ENCODE data around the gene COPA.
"Not testable (repeated sequence)": the region's sequence is repeated elsewhere in the genome, so short reads cannot be mapped to it uniquely, and the experiment has no call there.

The COPA gene

DNA sequence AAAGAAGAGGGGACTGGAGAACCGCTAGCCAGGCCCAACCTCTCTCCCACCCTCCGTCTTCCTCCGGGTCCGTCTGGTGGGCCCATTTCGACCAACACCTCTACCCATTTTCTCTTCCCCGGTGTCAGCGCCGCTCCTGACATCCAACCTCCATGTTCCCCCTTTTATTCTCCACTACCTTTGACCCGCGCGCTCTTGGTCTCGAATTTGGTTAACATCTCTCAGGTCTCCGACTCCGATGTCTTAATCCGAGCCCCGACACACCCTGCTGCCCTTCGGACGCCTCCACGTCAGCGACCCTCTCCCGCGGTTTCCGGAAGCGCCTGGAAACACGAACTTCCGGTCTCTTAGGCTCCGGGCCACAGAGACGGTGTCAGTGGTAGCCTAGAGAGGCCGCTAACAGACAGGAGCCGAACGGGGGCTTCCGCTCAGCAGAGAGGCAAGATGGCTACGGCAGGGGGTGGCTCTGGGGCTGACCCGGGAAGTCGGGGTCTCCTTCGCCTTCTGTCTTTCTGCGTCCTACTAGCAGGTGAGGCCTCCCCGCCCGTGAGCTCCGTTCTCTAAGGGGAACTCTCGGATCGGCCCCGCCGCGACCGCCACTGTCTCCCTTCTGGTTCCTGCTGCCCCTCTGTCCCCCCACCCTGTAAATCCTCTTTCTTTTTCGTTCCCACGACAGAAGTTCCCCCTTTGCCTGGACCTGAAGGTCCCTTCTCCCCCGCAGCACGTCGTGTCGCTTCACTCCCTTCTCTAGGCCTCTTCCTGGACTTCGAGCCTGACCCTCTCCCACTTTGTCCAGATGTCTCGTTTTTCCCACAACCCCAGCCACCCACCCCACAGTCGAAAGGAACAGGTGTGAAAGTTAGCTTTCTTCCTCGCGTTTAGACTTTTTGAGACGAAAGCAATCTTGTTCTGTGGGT is at the start of gene COPA, which contains the start of gene NCSTN:
Gene COPA (minus strand): TSS at position 298 of the 917 bp plus-strand sequence. CDS start 80 bp downstream, at position 218.
Gene NCSTN (plus strand): TSS at position 431 of the 917 bp plus-strand sequence. CDS start 14 bp downstream, at position 445.
- peak; percentile 90 for DNase-seq

DNA sequence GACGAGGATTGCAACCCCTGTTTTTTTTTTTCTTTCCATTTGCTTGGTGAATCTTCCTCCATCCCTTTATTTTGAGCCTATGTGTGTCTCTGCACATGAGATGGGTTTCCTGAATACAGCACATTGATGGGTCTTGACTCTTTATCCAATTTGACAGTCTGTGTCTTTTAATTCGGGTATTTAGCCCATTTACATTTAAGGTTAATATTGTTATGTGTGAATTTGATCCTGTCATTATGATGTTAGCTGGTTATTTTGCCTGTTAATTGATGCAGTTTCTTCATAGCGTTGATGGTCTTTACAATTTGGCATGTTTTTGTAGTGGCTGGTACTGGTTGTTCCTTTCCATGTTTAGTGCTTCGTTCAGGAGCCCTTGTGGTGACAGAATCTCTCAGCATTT is 45.4 kb upstream of the COPA start:
- not testable (repeated sequence) for DNase-seq

- not testable (repeated sequence) for DNase-seq
Measured at GRCh38 chr1:160384812-160385211, 41.8 kb upstream of the COPA start.

DNA sequence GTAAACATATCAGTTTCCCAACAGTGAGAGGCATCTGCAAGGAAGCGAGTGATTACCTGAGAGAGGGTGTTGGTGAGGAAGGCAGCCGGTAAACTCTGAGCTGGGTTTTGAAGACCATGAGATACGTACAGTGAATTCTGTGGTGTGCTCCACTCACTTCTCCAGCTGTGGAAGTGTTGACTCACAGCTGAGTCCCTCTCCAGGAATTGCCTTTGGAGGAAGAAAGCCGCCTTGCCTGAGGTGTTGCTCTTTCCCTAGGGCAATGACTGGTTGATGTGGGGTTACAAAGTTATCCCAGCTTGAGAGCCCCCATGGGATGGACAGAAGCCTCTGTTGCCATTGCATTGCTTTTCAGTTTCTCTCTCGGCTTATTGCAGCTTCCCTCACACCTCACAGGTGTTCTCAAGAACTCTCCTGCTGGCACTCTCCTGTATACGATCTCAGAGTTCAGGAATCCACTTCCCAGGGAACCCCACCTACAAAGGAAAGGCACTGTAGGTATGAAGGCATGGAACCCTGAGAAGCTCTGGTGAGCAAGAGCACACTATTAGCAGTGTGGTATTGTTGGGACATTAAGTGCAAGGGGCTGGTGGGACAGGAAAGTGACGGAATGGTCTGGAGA is 34.6 kb upstream of the COPA start:
- no peak for DNase-seq

DNA sequence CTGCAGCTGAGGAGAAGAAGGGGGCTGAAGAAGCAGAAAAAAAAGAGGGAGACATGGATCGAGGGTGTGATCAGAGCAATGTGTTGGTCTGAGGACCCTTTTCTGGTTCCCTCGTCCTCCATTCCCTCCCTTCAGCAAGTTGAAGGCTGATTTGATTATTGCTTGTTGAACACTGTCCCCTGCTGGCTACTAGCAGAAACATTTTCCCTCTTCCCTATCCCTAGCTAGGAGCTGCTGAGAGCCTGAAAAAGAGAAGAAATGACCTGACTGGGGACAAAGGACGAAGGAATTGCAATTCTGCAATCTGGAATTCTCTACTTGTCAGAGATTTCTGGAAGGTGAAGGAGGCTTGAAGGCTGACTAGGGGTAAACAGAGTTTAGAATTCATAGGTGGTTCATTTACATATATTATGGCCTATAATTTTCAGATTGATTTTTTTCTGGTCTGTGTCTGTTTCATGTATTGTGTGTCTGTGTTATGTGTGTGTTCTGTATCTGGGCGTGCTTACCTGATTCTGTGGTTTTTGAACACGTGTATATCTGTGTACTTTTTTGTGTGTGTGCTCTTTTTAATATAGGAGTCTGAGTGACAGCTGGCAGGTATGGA is 33.6 kb upstream of the COPA start:
- DNase-seq, result no peak

DNA sequence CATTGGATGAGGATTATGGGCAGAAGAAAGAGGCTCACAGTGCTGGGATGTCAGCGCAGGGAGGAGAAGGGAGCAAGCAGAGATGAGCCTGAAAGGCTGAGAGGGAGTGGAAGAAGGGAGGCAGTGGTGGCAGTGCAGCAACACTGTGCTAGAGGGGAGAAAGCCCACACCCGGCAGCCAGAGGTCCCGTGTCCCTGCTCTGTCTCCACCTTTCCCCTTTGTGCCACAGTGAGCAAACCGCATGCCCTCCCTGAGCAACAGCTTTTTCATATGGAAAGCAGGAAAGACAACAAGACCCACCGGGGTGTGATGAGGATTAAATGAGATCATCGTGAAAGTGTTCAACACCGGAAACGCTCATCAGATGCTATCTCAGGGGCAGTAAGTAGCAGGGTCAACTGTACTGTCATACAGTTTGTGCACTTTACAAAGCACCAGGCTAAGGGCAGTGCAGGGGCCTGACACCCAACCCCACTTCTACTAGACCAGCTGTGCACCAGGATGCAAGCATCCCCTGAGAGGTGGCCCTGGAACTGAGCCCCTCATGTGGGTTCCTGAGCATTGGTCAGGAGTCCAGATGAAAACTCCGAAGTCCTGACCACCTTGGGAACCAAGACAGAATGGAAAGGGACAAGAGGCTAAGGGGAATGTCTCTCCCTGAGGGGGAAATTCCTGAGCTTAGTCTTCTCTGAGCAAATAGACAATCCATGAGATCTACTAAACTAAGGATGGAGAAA is 32.9 kb upstream of the COPA start:
- no peak for DNase-seq

DNA sequence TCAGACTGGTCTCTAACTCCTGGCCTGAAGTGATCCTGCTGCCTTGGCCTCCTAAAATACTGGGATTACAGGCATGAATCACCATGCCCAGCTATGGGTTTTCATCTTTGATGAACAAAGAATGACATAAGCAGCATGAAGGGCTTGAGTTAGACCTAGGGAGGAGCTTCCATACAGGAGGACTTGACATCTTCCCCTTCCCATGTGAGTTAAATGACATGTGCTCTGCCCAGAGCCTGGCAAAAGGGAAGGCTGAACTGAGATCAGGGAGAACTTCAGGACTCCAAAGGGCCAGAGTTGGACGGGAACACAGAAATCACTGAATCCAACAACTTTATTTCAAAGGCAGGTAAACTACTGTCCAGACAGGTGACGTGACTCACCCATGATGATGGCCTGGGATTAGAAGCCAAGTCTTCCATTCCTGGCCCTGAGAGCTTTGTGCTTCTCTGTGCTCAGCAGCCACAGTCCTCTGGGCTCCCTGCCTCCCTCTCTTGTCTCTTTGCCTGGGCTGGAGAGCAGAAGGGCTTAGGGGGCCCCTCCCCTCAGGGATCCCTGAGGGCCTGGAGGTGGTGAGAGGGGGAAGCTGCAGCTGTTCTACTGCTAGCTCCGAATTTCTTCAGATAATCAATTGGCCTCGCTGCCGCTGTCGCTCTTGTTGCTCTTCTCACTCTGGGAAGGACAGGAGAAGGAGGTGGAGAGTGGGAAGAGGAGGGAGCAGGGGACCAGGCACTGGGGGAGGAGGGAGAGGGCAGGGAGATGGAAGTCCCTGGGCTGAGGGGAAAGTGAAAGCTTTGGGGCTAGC is 31.5 kb upstream of the COPA start:
- DNase-seq, result no peak

- DNase-seq, result no peak
Measured at GRCh38 chr1:160373696-160374095, 30.6 kb upstream of the COPA start.

DNA sequence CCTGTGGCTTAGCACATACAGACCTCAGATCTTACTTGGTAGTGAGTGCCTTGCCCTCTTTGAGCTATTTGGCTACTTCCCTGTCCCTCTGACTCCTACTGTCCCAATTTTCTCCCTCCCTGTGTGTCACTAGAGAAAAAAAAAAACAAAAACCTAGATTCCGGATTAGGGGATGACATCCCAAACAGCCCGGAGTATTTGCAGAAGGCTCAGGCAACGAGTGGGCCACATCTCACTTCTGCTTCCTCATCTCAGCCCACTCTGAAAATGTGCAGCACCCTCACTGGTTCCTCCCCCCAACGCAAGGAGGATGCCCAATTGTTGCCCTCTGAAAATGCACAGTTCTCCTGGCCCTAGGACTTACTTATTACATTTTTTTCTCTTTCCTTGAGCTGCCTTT is 28.7 kb upstream of the COPA start:
- DNase-seq, result no peak

GRCh38 chr1:160371346-160371631 is 28.2 kb upstream of the COPA start:
- no peak for DNase-seq

GRCh38 chr1:160370561-160371345 is 27.7 kb upstream of the COPA start:
- no peak for DNase-seq

- DNase-seq, result no peak
Measured at GRCh38 chr1:160369087-160369486, 26.0 kb upstream of the COPA start.

- DNase-seq, result no peak
Measured at GRCh38 chr1:160367934-160368923, 25.2 kb upstream of the COPA start.

DNA sequence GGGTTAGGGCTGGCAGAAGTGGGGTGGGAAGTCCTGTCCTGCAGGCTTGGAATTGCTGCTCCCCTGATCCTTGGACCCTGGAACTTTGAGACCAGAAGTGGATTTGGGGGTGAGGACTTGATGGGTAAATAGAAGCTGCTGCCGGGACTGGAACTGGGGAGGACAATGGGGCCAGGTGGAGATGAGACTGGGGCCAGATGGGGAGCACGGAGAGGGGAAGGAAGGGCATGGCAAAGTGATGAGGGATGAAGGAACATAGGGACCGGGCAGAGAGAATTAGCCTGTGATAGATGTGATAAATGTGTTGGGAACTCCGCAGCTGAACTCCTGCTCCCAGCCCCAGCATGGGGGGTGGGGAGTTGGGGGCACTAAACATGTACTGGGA is 24.5 kb upstream of the COPA start:
- DNase-seq, result no peak

- DNase-seq, result no peak
Measured at GRCh38 chr1:160366731-160367515, 23.9 kb upstream of the COPA start, which contains the start of gene NHLH1. Gene NHLH1 (plus strand): TSS chr1:160367071. CDS start chr1:160370732, 3,661 bp downstream.

GRCh38 chr1:160365325-160365724 is 22.3 kb upstream of the COPA start:
- no peak for DNase-seq

DNA sequence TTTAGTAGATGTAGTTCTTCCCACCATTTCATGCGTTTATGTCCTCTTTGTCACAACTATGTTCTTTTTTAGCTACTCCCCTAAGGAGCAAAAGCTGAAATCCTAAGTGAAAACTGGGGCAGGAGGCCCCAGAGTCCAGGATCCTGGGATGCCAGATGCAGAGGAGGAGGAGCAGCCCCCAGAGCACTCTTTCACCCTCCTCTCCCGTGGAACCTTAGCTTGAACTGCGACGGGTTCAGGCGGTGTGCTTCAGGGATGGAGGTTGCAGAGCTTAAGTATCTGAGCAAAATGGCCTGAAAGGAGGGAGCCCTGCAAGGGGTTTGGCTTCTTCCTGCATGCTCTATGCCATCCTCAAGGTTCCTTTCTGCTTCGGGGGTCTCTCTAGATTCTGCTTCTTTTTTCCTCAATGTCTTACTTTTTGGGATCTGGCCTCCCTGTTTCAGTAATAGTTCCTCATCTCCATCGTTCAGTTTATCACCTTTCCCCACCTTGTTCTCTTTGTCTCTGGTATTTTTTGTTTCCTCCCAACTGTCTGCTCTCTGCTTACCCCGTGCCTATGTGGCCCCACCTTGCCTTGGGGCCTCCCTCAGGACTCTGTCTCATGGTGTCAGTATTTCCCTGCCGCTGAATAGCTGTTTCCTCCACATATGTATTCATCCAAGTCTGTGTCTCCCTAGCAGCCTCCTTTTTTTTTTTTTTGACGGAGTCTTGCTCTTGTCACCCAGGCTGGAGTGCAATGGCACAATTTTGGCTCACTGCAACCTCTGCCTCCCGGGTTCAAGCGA is 21.1 kb upstream of the COPA start:
- no peak for DNase-seq

GRCh38 chr1:160363010-160363409 is 20.0 kb upstream of the COPA start:
- no peak for DNase-seq

Measured in activated naive CD4-positive, alpha-beta T cell treated with Interleukin-2 at 50 U/mL for 16 hours (primary cell).